Right lobe of liver (tissue), 4 donors: ENCODE data around the gene NT5E.

Source experiments
- CTCF ChIP-seq, 4 donors: fragments of 200-600 bp in 3 of 4; fragments of 450-650 bp in 1 of 4; IDR thresholded peaks; one replicate each; pipeline versions ENCODE4 v1.5.1 to v1.8.0; 2016 to 2022; ENCODE audit warnings: antibody characterized with exemption in 4 of 4, mild to moderate bottlenecking in 2 of 4
- POLR2A ChIP-seq: fragments of 450-650 bp; IDR thresholded peaks from one replicate; pipeline ENCODE4 v1.6.1; 2017; ENCODE audit warnings: antibody characterized with exemption, mild to moderate bottlenecking
- donor health status: DM: no; HTN: no; CAD: no.
- donor health status: DM: no; HTN: no; CAD: no.
- donor health status: DM: no; HTN: yes; CAD: no.

- TF ChIP-seq CTCF (IDR thresholded peaks at IDR 0.05) (no peak), POLR2A (no peak)
Measured at GRCh38 chr6:85460154-85460920, 10.5 kb downstream of the NT5E start.
